Neutrophil (primary cell): ENCODE measurements around the gene UTP18.
A peak's percentile ranks its signal among the peaks of the same experiment; 100 is the strongest.

Experiments
- H3K27ac ChIP-seq: fragments of 200-600 bp; sonication (generic); 2 replicates; pipeline ENCODE4 v1.5.1; 2016; ENCODE audit warnings: mild to moderate bottlenecking, moderate library complexity
- H3K27me3 ChIP-seq: fragments of 200-600 bp; sonication (generic); 2 replicates; pipeline ENCODE4 v1.6.0; 2016; ENCODE audit warnings: mild to moderate bottlenecking
- H3K36me3 ChIP-seq: fragments of 200-600 bp; sonication (generic); 2 replicates; pipeline ENCODE4 v1.5.1; 2017
- H3K4me1 ChIP-seq, 2 experiments: fragments of 200-600 bp in 1 of 2; sonication (generic) in 1 of 2; 1 replicate in 1 of 2; 2 replicates in 1 of 2; pipeline versions ENCODE4 v1.5.1 to v1.6.1; 2013 to 2016; ENCODE audit warnings: low read depth in 1 of 2, low read length in 1 of 2, mild to moderate bottlenecking in 1 of 2, moderate library complexity in 1 of 2; ENCODE audit not compliant: control insufficient read depth in 1 of 2, insufficient read depth in 1 of 2
- H3K4me3 ChIP-seq, 2 experiments: fragments of 200-600 bp in 1 of 2; sonication (generic) in 1 of 2; 1 replicate in 1 of 2; 2 replicates in 1 of 2; pipeline ENCODE4 v1.5.1; 2013 to 2016; ENCODE audit warnings: low read depth in 1 of 2, low read length in 1 of 2, mild to moderate bottlenecking in 1 of 2, moderate library complexity in 1 of 2
- H3K9me3 ChIP-seq: fragments of 200-600 bp; sonication (generic); 2 replicates; pipeline ENCODE4 v1.5.1; 2016
- CTCF ChIP-seq: fragments of 200-600 bp; sonication (generic); IDR thresholded peaks from 2 replicates; pipeline ENCODE4 v1.5.1; 2016; ENCODE audit warnings: antibody characterized with exemption

Gene UTP18

GRCh38 chr17:51228161-51228560 lies 32.2 kb upstream of the UTP18 start:
- Histone ChIP-seq H3K9me3 (no peaks in the 10 kb centered on the region), H3K4me1 (peaks cover 0 to 10% of the 10 kb centered on the region in 2 experiments), H3K27me3 (no peaks in the 10 kb centered on the region), H3K27ac (no peak overlapping the region), H3K36me3 (peaks cover 14% of the 10 kb centered on the region), H3K4me3 (no peak overlapping the region)
- TF ChIP-seq CTCF = no peak

GRCh38 chr17:51229889-51230288 lies 30.5 kb upstream of the UTP18 start:
- H3K9me3 ChIP-seq = no peaks in the 10 kb centered on the region
- H3K4me3 ChIP-seq = no peak overlapping the region
- no peak for TF ChIP-seq CTCF
- H3K36me3 ChIP-seq = peaks cover 2% of the 10 kb centered on the region
- H3K27me3 ChIP-seq = no peaks in the 10 kb centered on the region
- H3K27ac ChIP-seq = no peak overlapping the region
- peaks cover 0 to 10% of the 10 kb centered on the region in 2 experiments for H3K4me1 ChIP-seq

GRCh38 chr17:51230306-51230705 lies 30.0 kb upstream of the UTP18 start:
- Histone ChIP-seq H3K36me3 (no peaks in the 10 kb centered on the region), H3K4me1 (peaks cover 0 to 10% of the 10 kb centered on the region in 2 experiments), H3K4me3 (no peak overlapping the region), H3K27me3 (no peaks in the 10 kb centered on the region), H3K27ac (peak overlapping the region; percentile 11), H3K9me3 (no peaks in the 10 kb centered on the region)
- no peak for TF ChIP-seq CTCF

GRCh38 chr17:51231999-51232398 lies 28.3 kb upstream of the UTP18 start:
- Histone ChIP-seq H3K9me3 (no peaks in the 10 kb centered on the region), H3K36me3 (no peaks in the 10 kb centered on the region), H3K27ac (no peak overlapping the region), H3K4me1 (peaks cover 0 to 10% of the 10 kb centered on the region in 2 experiments), H3K4me3 (no peak overlapping the region), H3K27me3 (no peaks in the 10 kb centered on the region)
- no peak for TF ChIP-seq CTCF

GRCh38 chr17:51234162-51234561 lies 26.2 kb upstream of the UTP18 start:
- H3K4me1 ChIP-seq = peaks cover 16 to 21% of the 10 kb centered on the region in 2 experiments
- H3K27me3 ChIP-seq = no peaks in the 10 kb centered on the region
- TF ChIP-seq CTCF = no peak
- no peaks in the 10 kb centered on the region for H3K36me3 ChIP-seq
- no peak overlapping the region for H3K4me3 ChIP-seq
- no peaks in the 10 kb centered on the region for H3K9me3 ChIP-seq
- no peak overlapping the region for H3K27ac ChIP-seq
